ENCODE measurements around the gene RFX3. TPM values are rescaled to one million over a fixed set of nuclear protein-coding genes. Genes with fewer than 3 reads are reported as not detected.

RFX3 gene
- total RNA-seq, 1 donor from 2014 or later, result 11.8 TPM

GRCh38 chr9:3521966-3522365, 3.8 kb downstream of the RFX3 start:
- H3K27me3 ChIP-seq, result no peaks in the 10 kb centered on the region
- no peaks in the 10 kb centered on the region for H3K9me3 ChIP-seq
- TF ChIP-seq CTCF (IDR thresholded peaks at IDR 0.05) (no peak), POLR2AphosphoS5 (IDR thresholded peaks at IDR 0.05; ENCODE audit: insufficient read depth in 1 of 2, low read depth in 1 of 2) (no peak), POLR2A (IDR thresholded peaks at IDR 0.05) (no peak)
- H3K36me3 ChIP-seq, result no peaks in the 10 kb centered on the region
- DNase-seq (ENCODE audit: extremely low spot score in 2 of 2), result no peak
- intact Hi-C loops (cut with DNase I), result no loop called here
- H3K27ac ChIP-seq, result no peak overlapping the region
- peaks cover 11% of the 10 kb centered on the region for H3K4me1 ChIP-seq
- no peak overlapping the region for H3K4me3 ChIP-seq

- H3K9me3 ChIP-seq, result no peaks in the 10 kb centered on the region
- H3K4me1 ChIP-seq, result peaks cover 14% of the 10 kb centered on the region
- no peak for DNase-seq (ENCODE audit: extremely low spot score in 2 of 2)
- no peak overlapping the region for H3K4me3 ChIP-seq
- H3K27me3 ChIP-seq, result no peaks in the 10 kb centered on the region
- TF ChIP-seq POLR2AphosphoS5 (IDR thresholded peaks at IDR 0.05; ENCODE audit: insufficient read depth in 1 of 2, low read depth in 1 of 2) (no peak), POLR2A (IDR thresholded peaks at IDR 0.05) (no peak)
- H3K27ac ChIP-seq, result no peak overlapping the region
- H3K36me3 ChIP-seq, result no peaks in the 10 kb centered on the region
- intact Hi-C loops (cut with DNase I), result no loop called here
Measured at GRCh38 chr9:3520564-3520963, 5.2 kb downstream of the RFX3 start.

GRCh38 chr9:3517377-3518048, 8.3 kb downstream of the RFX3 start:
- no peak for DNase-seq (ENCODE audit: extremely low spot score in 2 of 2)
- Histone ChIP-seq H3K4me1 (peaks cover 5% of the 10 kb centered on the region), H3K27me3 (no peaks in the 10 kb centered on the region), H3K36me3 (no peaks in the 10 kb centered on the region), H3K9me3 (no peaks in the 10 kb centered on the region), H3K27ac (no peak overlapping the region), H3K4me3 (no peak overlapping the region)
- no peak for TF ChIP-seq CTCF (IDR thresholded peaks at IDR 0.05)
- TF ChIP-seq POLR2AphosphoS5 (IDR thresholded peaks at IDR 0.05; ENCODE audit: insufficient read depth in 1 of 2, low read depth in 1 of 2), result no peak
- TF ChIP-seq POLR2A (IDR thresholded peaks at IDR 0.05), result no peak
- intact Hi-C loops (cut with DNase I), result no loop called here

- no peak overlapping the region for H3K4me3 ChIP-seq
- H3K4me1 ChIP-seq, result peaks cover 5% of the 10 kb centered on the region
- intact Hi-C loops (cut with DNase I), result no loop called here
- TF ChIP-seq POLR2A (IDR thresholded peaks at IDR 0.05), result no peak
- TF ChIP-seq POLR2AphosphoS5 (IDR thresholded peaks at IDR 0.05; ENCODE audit: insufficient read depth in 1 of 2, low read depth in 1 of 2), result no peak
- TF ChIP-seq CTCF (IDR thresholded peaks at IDR 0.05), result no peak
- no peaks in the 10 kb centered on the region for H3K27me3 ChIP-seq
- H3K9me3 ChIP-seq, result no peaks in the 10 kb centered on the region
- no peak for DNase-seq (ENCODE audit: extremely low spot score in 2 of 2)
- H3K36me3 ChIP-seq, result no peaks in the 10 kb centered on the region
- no peak overlapping the region for H3K27ac ChIP-seq
Measured at GRCh38 chr9:3516667-3517330, 9.0 kb downstream of the RFX3 start.

GRCh38 chr9:3515405-3515804, 10.4 kb downstream of the RFX3 start:
- Histone ChIP-seq H3K9me3 (no peaks in the 10 kb centered on the region), H3K4me3 (no peak overlapping the region), H3K27ac (no peak overlapping the region), H3K4me1 (peaks cover 5% of the 10 kb centered on the region), H3K27me3 (no peaks in the 10 kb centered on the region), H3K36me3 (no peaks in the 10 kb centered on the region)
- no peak for DNase-seq (ENCODE audit: extremely low spot score in 2 of 2)
- intact Hi-C loops (cut with DNase I), result no loop called here
- TF ChIP-seq POLR2AphosphoS5 (IDR thresholded peaks at IDR 0.05; ENCODE audit: insufficient read depth in 1 of 2, low read depth in 1 of 2), result no peak
- no peak for TF ChIP-seq CTCF (IDR thresholded peaks at IDR 0.05)
- TF ChIP-seq POLR2A (IDR thresholded peaks at IDR 0.05), result no peak
